MCF 10A (cell line): Measurements from ENCODE around the gene ABCB10. TPM values are rescaled to one million over a fixed set of nuclear protein-coding genes. Genes with fewer than 3 reads are reported as not detected.

ENCODE experiments used
- BruUV-seq: library from RNA; stranded (reverse); fragments of 400-500 nt; replicated peaks from 2 replicates; lab custom pipeline; 2021; lab: Mats Ljungman, UMichigan
- CTCF ChIA-PET: fragments of 300-600 bp; sonication (Branson Sonifier 250); formaldehyde crosslinking; extraction: SDS; loops from one replicate; lab custom pipeline; 2021; ENCODE audit warnings: antibody characterized with exemption, inconsistent platforms; lab: Yijun Ruan, JAX
- POLR2A ChIA-PET: fragments of 300-600, 350-650 bp; sonication (Branson Sonifier 250); formaldehyde crosslinking; extraction: SDS; loops from one replicate; lab custom pipeline; 2020; ENCODE audit warnings: antibody characterized with exemption, inconsistent platforms; lab: Yijun Ruan, JAX
- DNase-seq: peaks from one replicate; pipeline ENCODE4 v3.0.0-alpha.2; 2018; ENCODE audit not compliant: unreplicated experiment
- H3K27ac Mint-ChIP-seq: one replicate; pipeline ENCODE4 v1.8.0; 2022; ENCODE audit warnings: mild to moderate bottlenecking, low read depth, mixed read lengths; ENCODE audit not compliant: unreplicated experiment
- H3K27me3 Mint-ChIP-seq: one replicate; pipeline ENCODE4 v1.8.0; 2022; ENCODE audit warnings: mixed read lengths; ENCODE audit not compliant: insufficient read depth, unreplicated experiment
- H3K36me3 Mint-ChIP-seq: one replicate; pipeline ENCODE4 v1.8.0; 2022; ENCODE audit warnings: mild to moderate bottlenecking, moderate library complexity, mixed read lengths; ENCODE audit not compliant: insufficient read depth, unreplicated experiment
- H3K4me1 Mint-ChIP-seq: one replicate; pipeline ENCODE4 v1.8.0; 2022; ENCODE audit warnings: mixed read lengths; ENCODE audit not compliant: insufficient read depth, unreplicated experiment
- H3K4me3 Mint-ChIP-seq: one replicate; pipeline ENCODE4 v1.8.0; 2022; ENCODE audit warnings: mild to moderate bottlenecking, moderate library complexity, mixed read lengths; ENCODE audit not compliant: unreplicated experiment
- H3K9me3 Mint-ChIP-seq: one replicate; pipeline ENCODE4 v1.8.0; 2022; ENCODE audit warnings: mixed read lengths; ENCODE audit not compliant: unreplicated experiment
- CTCF ChIP-seq: fragments of 200-600 bp; IDR thresholded peaks from one replicate; pipeline ENCODE4 v1.8.0; 2022; ENCODE audit warnings: antibody characterized with exemption, mild to moderate bottlenecking; ENCODE audit not compliant: unreplicated experiment
- intact Hi-C: fragments of 100-400 bp; cut with micrococcal nuclease; formaldehyde crosslinking; loops from 2 replicates; pipeline ENCODE4 v1.14.1; 2022
- total RNA-seq: library from RNA; stranded (reverse); gene quantifications from 2 replicates; pipeline ENCODE4 v1.2.3, GENCODE V29; 2022

Gene ABCB10
- total RNA-seq, 1 experiment from 2014 or later: 34.8 TPM

- no peaks in the 10 kb centered on the region for H3K9me3 Mint-ChIP-seq
- DNase-seq: no peak
- TF ChIP-seq CTCF: no peak
- peaks cover 48% of the 10 kb centered on the region for H3K36me3 Mint-ChIP-seq
- H3K27me3 Mint-ChIP-seq: no peaks in the 10 kb centered on the region
- ChIA-PET POLR2A (interaction anchor here (0.5 to 5.7 kb wide), 10 partner anchors 14 to 277 kb away, joined by 3 to 88 read pairs (median 21); partner anchors contain the start of genes ABCB10, CCSAP, RAB4A and TAF5L), CTCF (interaction anchor here (0.6 to 1.2 kb wide), 5 partner anchors 10 to 248 kb away, joined by 3 to 5 read pairs (median 3); no protein-coding TSS in a partner anchor)
- H3K4me1 Mint-ChIP-seq: peaks cover 13% of the 10 kb centered on the region
- H3K27ac Mint-ChIP-seq: peak overlapping the region; percentile 99
- peak overlapping the region; percentile 88 for H3K4me3 Mint-ChIP-seq
- BruUV-seq: no TSS peak
- intact Hi-C loops: no loop called here
These were observed 51.9 kb downstream of the ABCB10 start for GRCh38 chr1:229506633-229507032.

GRCh38 chr1:229495782-229496181, 62.7 kb downstream of the ABCB10 start:
- Mint-ChIP-seq H3K36me3 (peaks cover 97% of the 10 kb centered on the region), H3K27ac (no peak overlapping the region)

GRCh38 chr1:229487181-229487580, 71.3 kb downstream of the ABCB10 start:
- H3K4me3 Mint-ChIP-seq: no peak overlapping the region
- CTCF ChIA-PET: interaction anchor here (0.9 to 8.8 kb wide), 4 partner anchors 11 to 822 kb away, joined by 4 to 200 read pairs (median 4); no protein-coding TSS in a partner anchor
- no peaks in the 10 kb centered on the region for H3K9me3 Mint-ChIP-seq
- no peaks in the 10 kb centered on the region for H3K27me3 Mint-ChIP-seq
- peaks cover 100% of the 10 kb centered on the region for H3K36me3 Mint-ChIP-seq
- DNase-seq: no peak
- no TSS peak for BruUV-seq
- H3K27ac Mint-ChIP-seq: no peak overlapping the region
- no peaks in the 10 kb centered on the region for H3K4me1 Mint-ChIP-seq
- POLR2A ChIA-PET: interaction anchor here (0.7 to 1.2 kb wide), 4 partner anchors 10 to 351 kb away, joined by 3 to 5 read pairs (median 4); no protein-coding TSS in a partner anchor
- TF ChIP-seq CTCF: no peak
- intact Hi-C loops: no loop called here

More at GRCh38 chr1:229495782-229496181, 62.7 kb downstream of the ABCB10 start:
- no TSS peak for BruUV-seq
- Mint-ChIP-seq H3K4me3 (no peak overlapping the region), H3K9me3 (no peaks in the 10 kb centered on the region), H3K4me1 (no peaks in the 10 kb centered on the region), H3K27me3 (no peaks in the 10 kb centered on the region)
- ChIA-PET POLR2A (interaction anchor here (0.7 to 1.7 kb wide), 5 partner anchors 12 to 51 kb away, joined by 3 to 6 read pairs (median 3); partner anchors contain the start of gene NUP133), CTCF (interaction anchor here (1.1 to 7.7 kb wide), 7 partner anchors 9 to 269 kb away, joined by 4 to 75 read pairs (median 6); no protein-coding TSS in a partner anchor)
- DNase-seq: no peak
- intact Hi-C loops: no loop called here
- no peak for TF ChIP-seq CTCF

GRCh38 chr1:229485318-229485717, 73.2 kb downstream of the ABCB10 start:
- Mint-ChIP-seq H3K27me3 (no peaks in the 10 kb centered on the region), H3K9me3 (no peaks in the 10 kb centered on the region), H3K4me1 (no peaks in the 10 kb centered on the region), H3K27ac (no peak overlapping the region), H3K4me3 (no peak overlapping the region), H3K36me3 (peaks cover 99% of the 10 kb centered on the region)
- POLR2A ChIA-PET: interaction anchor here (0.6 to 1.3 kb wide), 3 partner anchors 15 to 24 kb away, joined by 3 to 6 read pairs (median 5); partner anchors contain the start of gene NUP133
- CTCF ChIA-PET: interaction anchor here (1.3 to 8.8 kb wide), 4 partner anchors 9 to 227 kb away, joined by 6 to 200 read pairs (median 41); no protein-coding TSS in a partner anchor
- intact Hi-C loops: no loop called here
- DNase-seq: no peak
- TF ChIP-seq CTCF: no peak
- BruUV-seq: no TSS peak
